Right kidney (tissue), 1 donor: ENCODE results near the gene HYAL4.
"Not testable (repeated sequence)": the region's sequence is repeated elsewhere in the genome, so short reads cannot be mapped to it uniquely, and the experiment has no call there.

Experiments used
- DNase-seq: peaks from one replicate; pipeline ENCODE4 v3.0.0-alpha.2; 2016

Gene HYAL4

DNA sequence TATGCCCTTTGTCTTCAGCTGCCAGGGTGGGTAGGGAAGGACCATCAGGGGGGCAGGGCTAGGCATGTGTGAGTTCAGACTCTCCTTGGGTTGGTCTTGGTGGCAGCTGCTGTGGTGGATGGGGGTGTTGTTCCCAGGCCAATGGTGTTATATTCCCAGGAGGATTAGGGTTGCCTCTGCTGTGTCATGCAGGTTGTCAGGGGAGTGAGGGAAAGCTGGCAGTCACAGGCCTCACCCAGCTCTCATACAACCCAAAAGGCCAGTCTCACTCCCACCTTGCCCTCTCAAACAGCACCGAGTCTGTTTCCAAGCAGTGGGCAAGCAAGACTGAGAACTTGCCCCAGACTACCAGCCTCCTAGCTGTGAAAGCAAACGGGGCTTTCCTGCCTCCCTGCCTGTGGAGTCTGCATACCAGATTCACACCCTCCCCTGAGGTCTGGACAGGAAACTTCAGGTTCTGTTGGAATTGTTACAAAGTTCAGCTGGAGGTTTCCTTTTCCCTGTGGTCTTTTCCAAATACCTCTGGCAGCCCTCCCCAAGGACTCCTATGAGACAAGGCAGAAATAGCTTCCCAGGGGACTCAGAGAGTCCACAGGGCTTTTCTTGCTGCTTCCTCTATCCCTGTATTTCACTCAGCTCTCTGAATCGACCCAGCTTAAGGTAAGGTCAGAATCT lies 1.4 kb downstream of the HYAL4 start:
- DNase-seq: no peak

DNA sequence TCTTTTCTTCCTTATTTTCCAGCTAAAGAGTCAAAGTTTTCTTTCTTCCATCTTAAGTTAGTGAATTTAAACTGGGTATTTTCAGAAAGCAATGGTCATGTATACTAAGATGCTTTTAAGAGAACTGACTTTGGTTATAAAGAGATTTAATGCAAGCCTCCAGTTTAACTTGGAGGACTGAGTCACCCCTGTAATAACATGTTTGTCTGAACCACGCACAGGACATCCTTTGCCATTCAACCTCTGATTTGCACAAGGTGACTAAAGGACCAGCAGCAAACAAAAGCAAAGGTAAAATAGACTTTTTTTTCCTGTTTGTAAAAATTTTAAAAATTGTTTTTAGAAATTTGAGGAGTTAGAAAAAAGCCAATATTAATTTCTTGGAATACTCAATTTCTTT lies 2.9 kb downstream of the HYAL4 start:
- DNase-seq: no peak

DNA sequence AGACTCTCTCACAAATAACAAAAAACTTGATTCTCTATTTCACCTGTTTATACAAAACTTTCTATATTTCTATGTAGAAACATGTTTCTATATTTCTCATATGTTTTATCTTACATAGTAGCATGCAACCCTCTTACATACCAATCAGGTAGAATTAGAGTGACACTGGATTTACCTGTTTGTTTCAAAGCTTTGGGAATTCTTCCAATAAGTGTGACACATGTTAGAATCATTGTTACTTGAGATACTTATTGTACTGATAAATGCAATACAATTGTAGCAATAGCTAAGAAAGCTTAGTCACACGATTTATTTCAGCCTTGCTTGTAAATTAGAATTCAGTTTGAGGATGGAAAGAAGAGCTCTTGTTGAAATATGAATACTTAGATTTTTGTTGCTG lies 4.9 kb downstream of the HYAL4 start:
- DNase-seq: no peak

DNA sequence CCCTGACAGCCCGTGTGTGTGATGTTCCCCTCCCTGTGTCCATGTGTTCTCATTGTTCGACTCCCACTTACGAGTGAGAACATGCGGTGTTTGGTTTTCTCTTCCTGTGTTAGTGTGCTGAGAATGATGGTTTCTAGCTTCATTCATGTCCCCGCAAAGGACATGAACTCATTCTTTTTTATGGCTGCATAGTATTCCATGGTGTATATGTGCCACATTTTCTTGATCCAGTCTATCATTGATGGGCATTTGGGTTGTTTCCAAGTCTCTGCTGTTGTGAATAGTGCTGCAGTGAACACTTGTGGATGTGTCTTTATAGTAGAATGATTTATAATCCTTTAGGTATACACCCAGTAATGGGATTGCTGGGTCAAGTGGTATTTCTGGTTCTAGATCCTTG lies 6.4 kb downstream of the HYAL4 start:
- not testable (repeated sequence) for DNase-seq

DNA sequence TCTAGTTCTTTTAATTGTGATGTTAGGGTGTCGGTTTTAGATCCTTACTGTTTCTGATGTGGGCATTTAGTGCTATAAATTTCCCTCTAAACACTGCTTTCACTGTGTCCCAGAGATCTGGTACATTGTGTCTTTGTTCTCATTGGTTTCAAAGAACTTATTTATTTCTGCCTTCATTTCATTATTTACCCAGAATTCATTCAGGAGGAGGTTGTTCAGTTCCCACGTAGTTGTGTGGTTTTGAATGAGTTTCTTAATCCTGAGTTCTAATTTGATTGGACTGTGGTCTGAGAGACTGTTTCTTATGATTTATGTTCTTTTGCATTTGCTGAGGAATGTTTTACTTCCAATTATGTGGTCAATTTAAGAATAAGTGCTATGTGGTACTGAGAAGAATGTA lies 9.3 kb downstream of the HYAL4 start:
- DNase-seq: not testable (repeated sequence)

DNA sequence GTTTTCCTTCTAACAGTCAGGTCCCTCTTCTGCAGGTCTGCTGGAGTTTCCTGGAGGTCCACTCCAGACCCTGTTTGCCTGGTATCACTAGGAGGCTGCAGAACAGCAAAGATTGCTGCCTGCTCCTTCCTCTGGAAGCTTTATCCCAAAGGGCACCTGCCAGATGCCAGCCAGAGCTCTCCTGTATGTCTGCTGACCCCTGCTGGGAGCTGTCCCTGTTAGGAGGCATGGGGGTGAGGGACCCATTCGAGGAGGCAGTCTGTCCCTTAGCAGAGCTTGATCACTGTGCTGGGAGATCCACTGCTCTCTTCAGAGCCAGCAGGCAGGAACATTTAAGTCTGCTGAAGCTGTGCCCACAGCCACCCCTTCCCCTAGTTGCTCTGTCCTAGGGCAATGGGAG lies 11.5 kb downstream of the HYAL4 start:
- not testable (repeated sequence) for DNase-seq

DNA sequence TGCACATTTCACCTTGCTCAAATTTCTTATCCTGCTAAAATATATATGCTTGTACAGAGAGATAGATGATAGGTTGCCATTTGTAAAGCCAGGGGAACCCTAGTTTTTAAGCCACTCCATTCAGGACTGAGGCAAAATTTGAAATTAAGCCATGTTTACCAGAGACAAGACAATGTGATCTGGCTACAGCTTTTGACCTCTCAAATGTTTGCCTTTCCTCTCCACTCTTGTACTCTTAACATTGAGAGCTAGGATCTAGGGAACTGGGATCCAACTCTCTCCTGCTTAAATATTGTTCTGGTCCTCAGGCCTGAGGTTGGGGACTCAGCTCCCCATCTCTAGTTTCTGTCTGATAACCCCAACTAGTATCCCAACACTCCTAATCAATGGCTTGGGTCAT lies 15.9 kb downstream of the HYAL4 start:
- DNase-seq: no peak

DNA sequence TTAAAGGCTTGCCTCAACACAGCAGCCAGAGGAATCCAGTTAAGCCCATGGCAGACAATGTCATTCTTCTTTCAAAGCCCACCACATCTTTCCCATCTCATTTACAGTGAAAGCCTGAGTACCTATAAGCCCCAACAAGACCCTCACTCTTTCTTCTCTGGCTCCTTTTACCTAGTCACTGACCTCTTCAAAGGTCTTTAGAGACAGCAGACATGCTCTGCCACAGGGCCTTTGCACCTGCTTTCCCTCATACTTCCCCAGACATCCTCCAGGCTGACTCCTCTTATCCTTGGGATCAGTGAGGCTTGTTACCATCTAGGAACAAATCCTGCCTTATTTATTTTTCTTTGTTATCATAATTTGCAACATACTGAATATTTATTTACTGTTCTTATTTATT lies 17.8 kb downstream of the HYAL4 start:
- DNase-seq: no peak

DNA sequence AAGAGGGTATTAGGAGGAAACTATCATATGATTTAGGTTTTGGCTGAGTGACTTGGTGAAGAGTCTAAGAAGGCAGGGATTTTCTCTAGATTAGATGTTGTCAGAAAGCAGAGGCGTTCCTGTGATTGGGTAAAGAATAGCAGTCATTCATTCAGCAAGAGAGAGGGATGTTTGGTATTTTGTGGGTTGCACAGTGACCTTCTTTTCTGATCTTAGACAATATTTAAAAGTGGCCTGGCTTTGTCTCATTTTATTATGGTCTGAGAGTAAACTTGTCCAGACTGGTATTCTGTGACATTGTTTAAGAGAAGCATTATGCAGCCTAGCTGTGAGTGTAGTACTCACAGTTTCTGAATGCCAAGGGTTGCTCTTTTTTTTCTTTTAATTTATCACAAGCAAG lies 18.5 kb downstream of the HYAL4 start:
- DNase-seq: no peak

DNA sequence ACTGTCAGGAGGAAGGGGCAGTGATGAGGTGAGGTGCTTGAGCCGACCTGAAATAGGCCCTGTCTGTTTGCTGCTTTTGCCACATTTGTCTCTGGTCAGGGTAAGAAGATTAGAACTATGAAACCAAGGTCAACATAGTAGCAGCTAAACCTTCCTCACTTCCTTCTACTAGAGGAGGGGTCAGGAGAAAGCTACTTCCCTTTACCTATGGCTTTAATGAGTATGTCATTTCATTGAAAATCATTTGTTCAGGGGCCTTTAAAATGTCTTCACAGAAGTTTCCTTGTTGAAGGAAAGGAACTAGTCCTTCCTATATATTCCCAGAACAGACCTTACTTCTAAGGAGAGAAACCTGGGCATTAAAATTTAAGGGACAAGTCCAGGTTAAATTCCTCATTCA lies 19.0 kb downstream of the HYAL4 start:
- no peak for DNase-seq

DNA sequence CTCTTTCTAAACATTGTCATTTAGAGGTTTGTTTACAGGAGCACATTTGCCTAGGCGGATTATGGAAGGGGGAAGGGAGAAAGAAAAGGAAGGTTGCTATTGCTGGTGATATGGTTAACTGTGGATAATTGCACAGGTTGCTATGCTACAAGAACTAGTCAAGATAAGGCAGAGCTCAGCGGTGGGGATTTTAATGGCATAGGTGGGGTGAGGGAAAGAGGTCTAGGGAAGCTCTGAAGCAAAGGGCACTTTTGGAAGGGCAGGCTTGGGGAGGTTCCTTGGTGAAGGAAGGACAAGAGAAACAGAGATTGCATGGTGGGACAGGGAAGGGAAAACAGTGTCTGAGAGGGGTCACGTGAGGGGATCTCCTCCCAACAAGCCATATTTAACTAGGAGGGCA lies 19.5 kb downstream of the HYAL4 start:
- no peak for DNase-seq

DNA sequence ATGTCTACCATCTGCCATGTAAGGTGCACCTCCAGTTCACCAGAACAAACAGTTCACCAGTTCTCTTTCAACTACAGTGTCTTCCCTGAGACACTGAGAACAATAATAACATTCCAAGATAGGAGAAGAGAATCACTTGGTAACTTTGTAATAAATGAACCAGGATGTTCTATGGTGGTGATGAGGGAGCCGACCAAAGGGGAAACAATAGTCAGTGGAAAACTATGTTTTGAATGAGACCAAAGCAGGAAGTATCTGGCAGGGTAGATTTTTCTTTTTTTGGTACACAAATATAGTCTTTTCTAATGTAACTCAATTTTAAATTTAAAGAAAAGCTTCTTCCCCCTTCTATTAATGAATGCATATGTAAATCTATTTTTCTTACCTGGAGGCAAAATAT lies 20.0 kb downstream of the HYAL4 start:
- no peak for DNase-seq

DNA sequence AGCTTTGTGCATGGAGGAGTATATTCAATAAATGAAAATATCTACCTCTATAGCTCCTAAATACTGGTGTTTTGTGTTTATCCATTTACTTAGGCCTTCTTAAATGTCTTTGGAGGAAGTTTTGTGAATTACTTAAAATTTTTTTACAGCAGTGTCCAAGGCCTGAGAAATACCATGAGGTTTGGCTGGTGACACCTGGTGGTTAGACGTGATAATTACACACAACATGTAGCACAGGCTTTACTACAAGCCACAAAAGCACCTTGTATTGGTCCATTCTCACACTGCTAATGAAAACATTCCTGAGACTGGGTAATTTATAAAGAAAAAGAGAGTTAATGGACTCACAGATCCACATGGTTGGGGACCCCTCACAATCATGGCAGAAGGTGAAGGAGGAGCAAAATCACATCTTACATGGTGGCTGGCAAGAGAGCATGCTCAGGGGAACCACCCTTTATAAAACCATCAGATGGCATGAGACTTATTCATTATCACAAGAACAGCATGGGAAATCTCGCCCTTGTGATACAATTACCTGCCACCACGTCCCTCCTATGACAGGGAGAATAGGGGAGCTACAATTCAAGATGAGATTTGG lies 20.6 kb downstream of the HYAL4 start:
- DNase-seq: no peak

DNA sequence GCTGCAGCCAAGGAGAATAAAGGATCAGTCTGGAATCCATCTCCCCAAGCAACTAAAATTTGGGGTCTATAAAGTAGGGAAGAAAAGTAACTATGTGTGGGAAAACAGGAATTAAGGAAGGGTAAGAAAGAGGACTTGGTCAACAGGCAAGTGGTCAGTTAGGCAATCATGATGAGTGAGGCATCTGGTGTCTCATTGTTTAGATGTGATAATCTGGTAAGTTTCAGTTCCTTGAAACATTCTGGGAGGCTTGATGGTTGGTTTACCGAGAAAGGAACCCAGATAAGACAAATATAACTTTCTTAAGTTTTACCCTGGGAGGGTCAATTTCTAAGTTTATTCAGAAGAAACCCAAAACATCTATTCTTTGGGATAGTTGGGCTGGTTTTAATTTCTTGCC lies 22.3 kb downstream of the HYAL4 start:
- DNase-seq: no peak

DNA sequence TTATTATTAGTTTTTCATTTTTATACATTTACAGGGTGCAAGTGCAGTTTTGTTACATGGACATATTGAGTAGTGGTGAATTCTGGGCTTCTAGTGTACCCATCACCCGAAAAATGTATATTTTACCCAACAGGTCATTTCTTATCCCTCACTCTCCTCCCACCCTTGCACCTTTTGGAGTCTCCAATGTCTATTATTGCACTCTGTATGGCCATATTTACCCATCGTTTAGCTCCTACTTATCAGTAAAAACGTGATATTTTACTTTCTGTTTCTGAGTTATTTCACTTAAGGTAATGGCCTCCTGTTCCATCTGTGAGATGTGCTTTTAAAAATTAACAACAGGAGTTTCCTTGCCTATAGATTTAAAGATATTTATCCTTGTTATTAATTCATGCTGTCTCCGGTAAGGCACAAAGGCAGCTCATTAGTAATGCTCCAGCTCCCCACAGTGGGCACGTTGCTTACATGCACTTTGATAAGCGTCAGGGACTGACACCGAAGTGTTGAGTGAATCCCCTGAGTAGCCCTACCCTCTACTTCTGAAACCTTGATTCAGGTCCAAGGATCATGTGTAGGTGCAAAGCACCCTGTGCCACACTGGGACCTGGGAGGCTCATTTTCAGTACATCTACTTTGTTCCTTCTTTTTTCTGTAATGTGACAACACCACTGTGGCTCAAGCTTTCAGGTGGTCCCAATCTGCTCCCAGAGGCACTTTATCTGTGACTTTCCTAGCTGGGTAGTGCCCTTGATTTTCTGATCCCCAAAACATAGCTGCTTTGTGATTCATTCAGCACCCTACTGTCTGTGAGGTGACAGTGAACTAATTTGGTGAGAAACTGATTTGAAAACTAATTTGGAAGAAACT lies 27.3 kb downstream of the HYAL4 start:
- no peak for DNase-seq

DNA sequence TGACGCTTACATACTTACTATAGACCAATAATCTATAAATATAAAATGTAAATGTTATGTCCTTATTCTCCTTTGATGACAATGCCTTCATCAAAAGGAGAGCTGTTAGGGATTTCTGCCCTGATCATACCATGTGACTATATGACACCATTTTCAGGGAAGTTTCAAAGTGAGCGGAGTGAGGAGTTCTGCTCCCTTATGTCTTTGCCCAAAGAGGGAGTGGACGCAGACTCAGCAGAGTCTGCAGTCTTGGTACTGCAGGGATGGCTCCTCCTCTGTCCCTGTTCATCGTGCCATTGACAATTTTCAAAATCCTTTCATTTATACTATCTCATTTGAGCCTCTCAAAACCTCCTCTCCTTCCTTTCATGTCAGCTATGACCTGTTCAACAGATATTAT lies 27.9 kb downstream of the HYAL4 start:
- DNase-seq: no peak

DNA sequence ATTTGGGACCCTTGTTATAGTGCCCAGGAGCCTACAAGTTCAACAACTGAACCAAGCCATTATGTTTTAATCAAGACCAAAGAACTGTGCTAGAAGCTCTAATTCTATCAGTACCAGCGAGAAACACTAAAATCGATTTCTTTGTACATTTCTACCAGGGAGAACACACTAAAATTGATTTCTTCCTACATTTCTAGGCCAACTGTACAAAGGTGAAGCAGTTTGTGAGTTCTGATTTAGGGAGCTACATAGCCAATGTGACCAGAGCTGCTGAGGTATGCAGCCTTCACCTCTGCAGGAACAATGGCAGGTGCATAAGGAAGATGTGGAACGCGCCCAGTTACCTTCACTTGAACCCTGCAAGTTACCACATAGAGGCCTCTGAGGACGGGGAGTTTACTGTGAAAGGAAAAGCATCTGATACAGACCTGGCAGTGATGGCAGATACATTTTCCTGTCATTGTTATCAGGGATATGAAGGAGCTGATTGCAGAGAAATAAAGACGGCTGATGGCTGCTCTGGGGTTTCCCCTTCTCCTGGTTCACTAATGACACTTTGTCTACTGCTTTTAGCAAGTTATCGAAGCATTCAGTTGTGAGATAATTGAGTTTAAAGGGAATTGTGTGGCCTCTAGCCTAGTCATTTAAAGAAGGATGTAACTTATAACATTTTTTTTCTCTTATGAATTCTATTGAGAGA lies 31.7 kb downstream of the HYAL4 start:
- no peak for DNase-seq

DNA sequence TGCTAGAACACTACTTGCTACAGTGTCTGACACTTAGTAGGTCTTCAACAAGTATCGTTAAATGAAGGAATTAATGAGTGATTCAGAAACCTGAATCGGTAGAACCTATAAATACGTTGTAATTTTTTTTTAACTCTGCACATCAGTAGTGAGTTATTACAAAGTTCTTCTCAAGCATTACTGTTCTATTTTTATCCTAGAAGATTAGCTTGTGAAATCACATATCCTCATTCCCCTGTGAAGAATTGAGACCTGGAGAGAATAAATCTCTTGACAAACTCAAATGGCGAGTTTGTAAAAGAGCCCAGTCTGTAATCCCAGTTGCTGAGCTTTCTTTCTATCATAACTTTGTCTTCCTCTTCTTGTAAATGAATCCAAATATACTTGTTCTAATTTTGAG lies 34.7 kb downstream of the HYAL4 start:
- DNase-seq: no peak

DNA sequence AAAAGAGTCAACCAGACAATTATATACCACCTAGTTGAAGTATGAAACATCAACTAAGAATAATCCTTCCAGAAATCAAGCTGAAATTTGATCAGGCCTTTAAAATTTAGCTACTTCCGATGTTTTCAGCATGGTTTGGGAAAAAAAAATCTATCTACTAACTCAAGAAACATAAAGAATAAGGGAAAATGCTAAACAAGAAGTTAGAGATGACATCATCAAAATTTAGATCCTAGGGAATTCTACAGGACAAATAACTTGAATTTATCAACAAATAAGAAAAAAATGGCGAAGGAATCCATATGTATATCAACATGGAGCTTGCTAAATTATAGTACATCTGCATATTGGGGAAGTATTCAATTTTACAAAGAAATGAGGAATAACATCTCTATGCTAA lies 36.3 kb downstream of the HYAL4 start:
- no peak for DNase-seq

DNA sequence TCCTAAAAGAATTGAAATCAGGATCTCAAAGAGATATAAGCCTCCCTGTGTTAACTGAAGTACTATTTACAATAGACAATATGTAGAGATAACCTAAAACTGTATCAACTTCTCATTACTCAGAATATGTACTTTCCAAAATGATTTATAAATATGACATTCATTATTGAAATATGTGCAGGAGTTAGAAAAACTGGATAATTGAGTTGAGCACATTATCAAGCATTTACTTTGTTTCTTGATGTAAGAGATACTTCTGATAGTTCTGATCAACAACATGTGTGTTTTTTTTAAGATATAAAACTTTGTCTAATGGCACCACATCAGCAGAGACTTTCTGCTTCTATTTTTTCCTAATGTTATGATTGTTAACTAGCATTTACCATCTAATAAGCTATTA lies 38.2 kb downstream of the HYAL4 start:
- DNase-seq: no peak

DNA sequence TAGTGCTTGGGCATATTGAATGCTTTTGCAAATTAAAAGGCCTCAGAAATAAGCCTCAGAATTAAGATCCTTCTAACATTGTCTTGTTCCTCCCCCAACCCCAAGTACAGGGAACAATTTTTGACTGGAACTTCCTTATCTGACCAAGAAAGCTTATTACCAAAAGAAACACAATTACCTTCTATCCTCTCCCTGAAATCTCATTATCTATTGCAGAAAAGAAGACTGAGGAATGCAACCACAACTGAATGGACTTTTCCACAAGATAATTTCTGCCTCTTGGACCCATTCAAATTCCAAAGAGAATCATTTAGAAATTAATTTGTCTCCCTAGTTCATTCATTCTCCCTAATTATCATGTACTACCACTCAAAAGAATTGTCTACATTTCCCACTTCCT lies 43.2 kb downstream of the HYAL4 start:
- DNase-seq: no peak

DNA sequence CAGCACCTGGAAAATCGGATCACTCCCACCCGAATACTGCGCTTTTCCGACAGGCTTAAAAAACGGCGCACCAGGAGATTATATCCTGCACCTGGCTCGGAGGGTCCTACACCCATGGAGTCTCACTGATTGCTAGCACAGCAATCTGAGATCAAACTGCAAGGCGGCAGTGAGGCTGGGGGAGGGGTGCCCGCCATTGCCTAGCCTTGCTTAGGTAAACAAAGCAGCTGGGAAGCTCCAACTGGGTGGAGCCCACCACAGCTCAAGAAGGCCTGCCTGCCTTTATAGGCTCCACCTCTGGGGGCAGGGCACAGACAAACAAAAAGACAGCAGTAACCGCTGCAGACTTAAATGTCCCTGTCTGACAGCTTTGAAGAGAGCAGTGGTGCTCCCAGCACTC lies 49.8 kb downstream of the HYAL4 start:
- not testable (repeated sequence) for DNase-seq

DNA sequence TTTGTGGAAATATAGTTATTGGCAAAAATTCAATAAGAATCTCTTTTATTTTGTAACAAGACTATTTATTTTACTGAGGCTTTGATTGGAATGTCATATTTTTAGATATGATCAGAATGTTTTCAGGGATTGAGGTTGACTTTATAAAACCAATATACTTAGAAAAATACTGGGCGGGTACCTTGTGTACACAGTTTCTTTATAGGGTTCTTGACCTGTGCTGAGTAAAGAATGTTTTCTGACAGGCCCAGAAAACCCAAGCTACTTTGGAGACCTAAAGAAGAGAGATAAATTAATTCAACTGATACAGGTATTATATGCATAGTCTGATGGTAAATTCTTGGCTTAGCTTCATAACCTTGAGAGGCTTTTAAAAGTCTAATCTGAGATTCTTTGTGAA lies 56.1 kb downstream of the HYAL4 start:
- DNase-seq: no peak
